ENCODE measurements around the gene RAB11FIP4.
"Not testable (repeated sequence)": the region's sequence is repeated elsewhere in the genome, so short reads cannot be mapped to it uniquely, and the experiment has no call there.

RAB11FIP4 gene

GRCh38 chr17:31391496-31391949 is at the start of gene RAB11FIP4:
TSS of gene RAB11FIP4 (plus strand) at chr17:31391675. CDS start at chr17:31391853, 178 bp downstream.
- DNase-seq = peak; percentile 42 to 50

- DNase-seq = not testable (repeated sequence)
Observed at GRCh38 chr17:31345191-31345747, 46.2 kb upstream of the RAB11FIP4 start.

GRCh38 chr17:31349454-31349853 is 42.0 kb upstream of the RAB11FIP4 start:
- no peak for DNase-seq

GRCh38 chr17:31355935-31356334 is 35.5 kb upstream of the RAB11FIP4 start:
- DNase-seq = no peak

- DNase-seq = no peak
Observed at GRCh38 chr17:31357091-31357490, 34.4 kb upstream of the RAB11FIP4 start.

GRCh38 chr17:31357839-31358394 is 33.6 kb upstream of the RAB11FIP4 start:
- DNase-seq = no peak

GRCh38 chr17:31364012-31364411 is 27.5 kb upstream of the RAB11FIP4 start:
- no peak for DNase-seq

GRCh38 chr17:31366088-31366487 is 25.4 kb upstream of the RAB11FIP4 start:
- DNase-seq = no peak

- DNase-seq = no peak
Observed at GRCh38 chr17:31369266-31369665, 22.2 kb upstream of the RAB11FIP4 start.

GRCh38 chr17:31371511-31372097 is 19.9 kb upstream of the RAB11FIP4 start:
- DNase-seq = no peak

- peak; percentile 14 to 91 for DNase-seq
Observed at GRCh38 chr17:31373150-31374093, 18.1 kb upstream of the RAB11FIP4 start.

- DNase-seq = no peak
Observed at GRCh38 chr17:31374094-31374447, 17.4 kb upstream of the RAB11FIP4 start.

GRCh38 chr17:31374503-31374902 is 17.0 kb upstream of the RAB11FIP4 start:
- no peak for DNase-seq

- no peak for DNase-seq
Observed at GRCh38 chr17:31378638-31379037, 12.8 kb upstream of the RAB11FIP4 start.

- no peak for DNase-seq
Observed at GRCh38 chr17:31379597-31380205, 11.8 kb upstream of the RAB11FIP4 start.

- no peak for DNase-seq
Observed at GRCh38 chr17:31381165-31381668, 10.3 kb upstream of the RAB11FIP4 start.

GRCh38 chr17:31382668-31383275 is 8.7 kb upstream of the RAB11FIP4 start:
- not testable (repeated sequence) for DNase-seq

- not testable (repeated sequence) for DNase-seq
Observed at GRCh38 chr17:31383488-31383887, 8.0 kb upstream of the RAB11FIP4 start.

GRCh38 chr17:31385428-31386285 is 5.8 kb upstream of the RAB11FIP4 start:
- no peak for DNase-seq

GRCh38 chr17:31386542-31387075 is 4.9 kb upstream of the RAB11FIP4 start:
- no peak for DNase-seq

- DNase-seq = no peak
Observed at GRCh38 chr17:31387438-31387837, 4.0 kb upstream of the RAB11FIP4 start.
